Neuron (in vitro differentiated cells): ENCODE results near the gene TALDO1.

Experiments used
- H2AFZ ChIP-seq: one replicate; pipeline ENCODE4 v1.6.1; 2013; ENCODE audit warnings: low read depth, mild to moderate bottlenecking, inconsistent platforms, low read length, moderate library complexity
- H3K27me3 ChIP-seq: one replicate; pipeline ENCODE4 v1.6.1; 2013; ENCODE audit warnings: low read length; ENCODE audit not compliant: insufficient read depth
- H3K36me3 ChIP-seq: one replicate; pipeline ENCODE4 v1.6.1; 2013; ENCODE audit warnings: low read length; ENCODE audit not compliant: insufficient read depth
- H3K4me1 ChIP-seq: one replicate; pipeline ENCODE4 v1.6.1; 2013; ENCODE audit warnings: low read length; ENCODE audit not compliant: insufficient read depth
- H3K4me3 ChIP-seq: 2 replicates; pipeline ENCODE4 v1.5.1; 2013; ENCODE audit warnings: mild to moderate bottlenecking, low read length, moderate library complexity
- H3K9me3 ChIP-seq: one replicate; pipeline ENCODE4 v1.6.1; 2013; ENCODE audit warnings: low read length

Gene TALDO1

DNA sequence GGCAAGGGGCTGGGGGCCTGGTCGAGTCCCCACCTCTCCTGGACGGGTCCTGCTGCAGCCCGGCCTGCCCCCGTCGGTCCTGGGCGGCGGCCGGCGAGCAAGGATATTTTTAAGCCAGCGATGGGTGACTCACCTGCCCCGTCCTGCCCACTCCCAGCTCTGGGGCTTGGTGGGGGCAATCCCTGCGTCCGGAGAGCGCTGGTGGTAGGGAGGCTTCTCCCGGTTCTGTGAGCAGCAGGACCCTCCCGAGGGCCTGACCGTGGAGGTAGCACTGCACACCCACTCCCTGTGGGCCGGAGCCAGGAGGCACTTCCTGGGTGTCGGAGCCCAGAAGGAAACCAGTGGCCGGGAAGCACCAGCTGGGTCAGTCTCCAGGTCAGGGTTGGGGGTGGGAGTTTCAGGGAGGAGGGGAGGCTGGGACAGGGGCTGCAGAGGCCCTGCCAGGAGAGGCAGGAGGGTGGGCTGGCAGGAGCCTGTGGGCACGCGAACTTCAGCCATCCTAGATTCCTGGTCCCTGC is 40.8 kb upstream of the TALDO1 start:
- H3K4me1 ChIP-seq: peaks cover 17% of the 10 kb centered on the region
- no peaks in the 10 kb centered on the region for H3K9me3 ChIP-seq
- no peaks in the 10 kb centered on the region for H3K27me3 ChIP-seq
- peaks cover 10% of the 10 kb centered on the region for H3K36me3 ChIP-seq
- H3K4me3 ChIP-seq: no peak overlapping the region
- no peak overlapping the region for H2AFZ ChIP-seq

DNA sequence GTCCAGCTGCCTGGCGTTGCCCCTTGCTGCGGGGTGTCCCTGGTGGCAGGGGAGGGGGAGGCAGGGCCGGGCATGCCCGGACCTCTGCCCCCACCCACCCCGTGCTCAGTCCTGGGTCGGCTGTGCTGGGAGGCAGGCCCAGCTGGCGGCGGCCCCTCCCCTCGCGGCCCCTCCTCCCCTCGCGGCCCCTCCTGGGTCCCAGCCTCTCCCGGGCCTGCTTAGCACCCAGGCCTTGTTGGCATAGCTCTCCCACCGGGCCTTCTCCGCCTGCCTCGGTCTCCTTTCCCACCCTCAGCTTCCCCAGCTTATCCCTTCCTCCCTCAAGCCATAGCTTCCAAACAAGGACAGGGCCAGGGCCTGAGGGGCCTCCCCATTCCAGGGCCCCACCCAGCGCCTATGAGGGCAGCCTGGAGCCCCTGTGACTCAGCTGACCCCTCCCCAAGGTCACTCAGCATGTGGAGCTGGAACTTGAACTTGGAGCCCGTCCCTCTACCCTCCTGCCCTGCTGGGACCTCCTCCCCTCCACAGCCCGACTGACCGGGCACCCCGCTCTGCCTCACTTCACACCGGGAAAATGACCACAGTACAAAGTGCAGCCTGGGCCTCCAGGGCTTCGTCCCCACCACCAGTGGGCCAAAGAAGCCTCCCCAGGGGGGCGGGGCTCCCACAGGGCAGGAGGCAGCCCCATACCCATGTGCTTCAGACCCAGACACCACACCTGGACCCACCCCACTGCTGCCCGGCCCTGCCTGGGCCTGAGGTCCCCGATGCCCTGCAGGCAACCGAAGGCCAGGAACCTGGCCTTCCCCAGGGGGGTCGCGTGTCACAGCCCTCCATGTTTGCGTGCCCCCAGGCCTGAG is 40.1 kb upstream of the TALDO1 start:
- Histone ChIP-seq H3K27me3 (no peaks in the 10 kb centered on the region), H3K36me3 (peaks cover 4% of the 10 kb centered on the region), H3K9me3 (no peaks in the 10 kb centered on the region), H3K4me3 (no peak overlapping the region), H2AFZ (no peak overlapping the region), H3K4me1 (peaks cover 17% of the 10 kb centered on the region)

DNA sequence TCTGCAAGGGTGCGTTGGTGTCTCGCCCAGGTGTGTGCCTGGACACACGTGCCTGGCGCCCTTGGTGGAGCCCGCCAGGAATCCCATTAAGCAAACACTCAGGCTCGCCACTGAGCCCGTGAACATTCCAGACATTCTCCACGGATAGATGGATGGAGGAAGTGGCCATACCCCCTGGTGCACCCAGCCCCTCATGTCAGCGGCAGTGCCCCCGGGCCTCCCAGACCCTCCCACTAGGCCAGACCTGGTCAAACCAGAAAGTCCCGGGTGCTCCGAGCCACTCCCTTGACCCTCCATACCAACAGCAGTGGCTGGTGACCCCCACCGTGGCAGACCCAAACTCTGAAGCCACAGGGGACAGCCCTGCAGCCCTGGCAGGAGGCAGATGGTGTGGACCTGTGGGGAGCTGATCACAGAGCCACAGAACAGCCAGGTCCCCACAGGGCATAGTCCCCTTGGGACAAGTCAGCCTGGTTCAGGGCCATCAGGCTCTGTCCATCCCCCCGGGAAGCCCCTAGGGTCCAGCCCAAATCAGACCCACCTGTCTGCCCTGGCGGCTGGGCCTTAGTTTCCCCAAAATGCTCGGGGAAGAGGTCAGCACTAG is 39.3 kb upstream of the TALDO1 start:
- no peak overlapping the region for H3K4me3 ChIP-seq
- H3K36me3 ChIP-seq: peaks cover 4% of the 10 kb centered on the region
- H3K9me3 ChIP-seq: no peaks in the 10 kb centered on the region
- no peak overlapping the region for H2AFZ ChIP-seq
- peaks cover 17% of the 10 kb centered on the region for H3K4me1 ChIP-seq
- no peaks in the 10 kb centered on the region for H3K27me3 ChIP-seq

DNA sequence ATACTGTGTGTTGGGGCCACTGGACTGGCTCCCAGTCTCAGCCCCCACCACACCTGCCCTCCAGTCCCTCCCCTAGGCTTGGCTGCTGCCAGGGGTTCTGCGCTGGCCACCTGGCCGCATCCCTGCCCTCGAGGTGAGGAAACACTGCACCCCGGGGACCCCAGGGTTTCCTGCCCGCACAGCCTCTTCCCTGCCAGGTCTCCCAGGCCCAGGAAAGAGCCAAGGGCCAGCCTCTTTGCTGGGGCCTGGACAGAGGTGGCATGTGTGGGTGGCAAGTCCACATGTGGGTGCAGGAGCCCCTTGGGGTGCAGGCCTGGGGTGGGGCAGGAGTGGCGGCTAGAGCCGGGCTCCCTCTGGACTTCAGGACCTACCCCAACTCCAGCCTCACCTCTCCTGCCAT is 38.8 kb upstream of the TALDO1 start:
- peaks cover 17% of the 10 kb centered on the region for H3K4me1 ChIP-seq

DNA sequence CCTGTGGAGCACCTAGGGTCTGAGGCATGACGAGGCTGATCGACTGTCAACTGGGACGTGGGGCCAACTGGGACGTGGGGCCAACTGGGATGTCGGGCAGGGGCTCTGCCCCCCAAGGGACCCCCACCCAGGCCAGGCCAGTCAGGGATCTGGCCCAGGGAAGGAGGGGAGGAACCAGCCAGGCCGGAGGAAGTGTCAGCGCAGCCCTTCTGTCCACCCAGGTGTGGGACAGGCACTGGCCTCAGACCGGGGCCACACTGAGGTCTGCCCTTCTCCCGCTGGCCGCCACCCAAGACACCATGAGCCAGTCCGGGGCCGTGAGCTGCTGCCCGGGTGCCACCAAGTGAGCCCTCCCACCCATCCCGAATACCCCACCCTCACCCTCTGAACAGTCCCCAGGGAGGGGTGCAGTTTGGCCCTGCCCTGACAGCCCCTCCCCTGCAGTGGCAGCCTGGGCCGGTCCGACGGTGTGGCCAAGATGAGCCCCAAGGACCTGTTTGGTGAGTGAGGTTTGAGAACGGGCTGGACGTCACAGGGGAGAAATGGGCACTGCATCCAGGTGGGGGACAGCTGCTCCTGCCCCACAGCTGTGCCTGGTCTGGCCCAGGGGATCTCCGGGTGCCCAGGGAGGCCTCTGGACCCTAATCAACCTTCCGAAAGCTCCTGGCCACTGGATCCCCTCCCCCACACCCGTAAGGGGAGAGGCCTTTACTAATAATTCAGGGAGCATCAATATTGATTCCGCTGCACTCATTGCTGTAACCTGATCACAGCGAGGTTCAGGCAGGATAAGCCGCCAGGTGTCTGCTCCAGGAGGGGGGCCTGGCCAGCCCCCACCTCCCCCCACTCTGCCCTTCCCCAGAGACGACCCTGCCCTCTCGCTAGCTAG is 37.9 kb upstream of the TALDO1 start:
- no peaks in the 10 kb centered on the region for H3K9me3 ChIP-seq
- H3K4me3 ChIP-seq: no peak overlapping the region
- H2AFZ ChIP-seq: no peak overlapping the region
- no peaks in the 10 kb centered on the region for H3K27me3 ChIP-seq
- H3K36me3 ChIP-seq: no peaks in the 10 kb centered on the region
- peaks cover 17% of the 10 kb centered on the region for H3K4me1 ChIP-seq

More for the DNA sequence above, 38.8 kb upstream of the TALDO1 start:
- H3K36me3 ChIP-seq: peaks cover 2% of the 10 kb centered on the region
- H2AFZ ChIP-seq: no peak overlapping the region
- H3K4me3 ChIP-seq: no peak overlapping the region
- no peaks in the 10 kb centered on the region for H3K27me3 ChIP-seq
- H3K9me3 ChIP-seq: no peaks in the 10 kb centered on the region

DNA sequence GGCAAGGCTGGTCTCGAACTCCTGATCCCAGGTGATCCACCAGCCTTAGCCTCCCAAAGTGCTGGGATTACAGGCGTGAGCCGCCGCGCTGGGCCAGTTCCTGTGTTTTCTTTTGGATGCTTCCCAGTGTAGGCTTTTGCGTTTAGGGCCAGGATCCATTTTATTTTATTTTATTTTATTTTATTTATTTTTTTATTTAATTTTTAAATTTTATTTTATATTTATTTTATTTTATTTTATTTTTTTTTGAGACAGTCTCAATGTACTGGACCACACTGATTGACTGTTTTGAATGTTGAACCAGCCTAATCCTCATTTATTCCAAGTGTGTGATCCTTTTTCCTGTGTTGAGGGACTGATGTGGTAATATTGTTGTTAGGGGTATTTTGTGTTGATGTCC is 32.8 kb upstream of the TALDO1 start:
- H3K4me1 ChIP-seq: peaks cover 1% of the 10 kb centered on the region
- no peak overlapping the region for H3K4me3 ChIP-seq
- H3K27me3 ChIP-seq: peaks cover 4% of the 10 kb centered on the region
- H3K9me3 ChIP-seq: no peaks in the 10 kb centered on the region
- H3K36me3 ChIP-seq: no peaks in the 10 kb centered on the region
- no peak overlapping the region for H2AFZ ChIP-seq

DNA sequence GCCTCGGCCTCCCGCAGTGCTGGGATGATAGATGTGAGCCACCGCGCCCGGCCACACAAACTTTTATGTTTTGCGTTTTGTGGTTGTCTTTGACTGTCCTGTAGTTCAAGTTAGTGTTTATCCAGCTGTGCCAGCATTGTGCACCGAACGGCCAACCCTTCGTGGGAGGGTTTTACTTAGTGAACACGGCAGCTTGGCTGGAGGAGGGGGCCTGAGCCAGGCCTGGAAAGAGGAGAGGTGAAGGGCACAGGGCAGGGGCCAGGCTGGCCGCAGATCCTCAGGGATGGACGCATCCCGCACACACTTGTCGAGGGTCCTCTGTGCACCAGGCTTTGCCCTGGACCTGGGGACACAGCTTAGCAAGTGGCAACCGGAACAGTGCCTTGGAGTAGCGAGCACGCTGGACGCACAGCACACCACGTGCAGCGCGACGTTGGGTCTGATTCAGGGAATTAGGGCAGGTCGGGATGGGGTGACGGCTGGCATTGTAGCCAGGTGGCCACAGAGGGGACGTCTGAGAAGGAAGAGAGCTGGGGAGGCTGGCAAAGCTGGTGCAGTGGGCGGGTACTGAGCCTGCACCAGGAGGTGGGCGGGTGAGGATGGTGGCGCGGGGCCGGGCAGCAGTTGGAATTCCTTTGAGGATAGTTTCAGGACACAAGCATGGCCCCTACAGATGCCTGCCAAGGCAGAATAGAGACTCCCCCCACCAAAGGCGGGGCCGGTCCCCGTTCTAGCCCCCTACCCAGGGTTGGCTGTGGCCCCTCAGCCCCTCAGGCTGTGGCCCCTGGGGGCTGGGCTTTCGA is 27.8 kb upstream of the TALDO1 start:
- H2AFZ ChIP-seq: no peak overlapping the region
- no peaks in the 10 kb centered on the region for H3K9me3 ChIP-seq
- no peak overlapping the region for H3K4me3 ChIP-seq
- no peaks in the 10 kb centered on the region for H3K4me1 ChIP-seq
- no peaks in the 10 kb centered on the region for H3K36me3 ChIP-seq
- peaks cover 41% of the 10 kb centered on the region for H3K27me3 ChIP-seq

DNA sequence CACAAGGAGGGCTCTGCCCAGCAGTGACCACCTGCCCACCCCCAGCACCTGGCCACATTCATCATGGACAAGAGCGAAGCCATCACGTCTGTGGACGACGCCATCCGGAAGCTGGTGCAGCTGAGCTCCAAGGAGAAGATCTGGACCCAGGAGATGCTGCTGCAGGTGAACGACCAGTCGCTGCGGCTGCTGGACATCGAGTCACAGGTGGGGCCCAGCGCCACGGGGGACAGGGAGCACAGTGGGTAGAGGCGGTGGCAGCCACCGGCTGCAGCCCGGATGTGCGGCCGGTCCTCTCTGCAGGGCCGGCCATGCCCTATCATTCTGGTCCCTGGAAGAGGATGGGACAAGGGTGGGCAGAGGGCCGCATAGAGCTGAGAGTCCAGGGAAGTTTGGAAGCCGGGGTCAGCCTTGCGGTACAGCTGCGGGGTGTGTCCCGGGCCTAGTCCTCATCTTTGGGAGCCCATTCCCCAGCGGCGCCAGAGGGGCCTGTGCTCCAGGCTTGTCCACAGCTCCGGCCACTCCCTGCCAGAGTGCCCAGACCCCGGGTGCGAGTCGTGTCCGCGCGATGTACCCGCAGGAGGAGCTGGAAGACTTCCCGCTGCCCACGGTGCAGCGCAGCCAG is 27.1 kb upstream of the TALDO1 start:
- no peaks in the 10 kb centered on the region for H3K36me3 ChIP-seq
- peaks cover 48% of the 10 kb centered on the region for H3K27me3 ChIP-seq
- H2AFZ ChIP-seq: no peak overlapping the region
- no peaks in the 10 kb centered on the region for H3K9me3 ChIP-seq
- no peak overlapping the region for H3K4me3 ChIP-seq
- H3K4me1 ChIP-seq: no peaks in the 10 kb centered on the region

DNA sequence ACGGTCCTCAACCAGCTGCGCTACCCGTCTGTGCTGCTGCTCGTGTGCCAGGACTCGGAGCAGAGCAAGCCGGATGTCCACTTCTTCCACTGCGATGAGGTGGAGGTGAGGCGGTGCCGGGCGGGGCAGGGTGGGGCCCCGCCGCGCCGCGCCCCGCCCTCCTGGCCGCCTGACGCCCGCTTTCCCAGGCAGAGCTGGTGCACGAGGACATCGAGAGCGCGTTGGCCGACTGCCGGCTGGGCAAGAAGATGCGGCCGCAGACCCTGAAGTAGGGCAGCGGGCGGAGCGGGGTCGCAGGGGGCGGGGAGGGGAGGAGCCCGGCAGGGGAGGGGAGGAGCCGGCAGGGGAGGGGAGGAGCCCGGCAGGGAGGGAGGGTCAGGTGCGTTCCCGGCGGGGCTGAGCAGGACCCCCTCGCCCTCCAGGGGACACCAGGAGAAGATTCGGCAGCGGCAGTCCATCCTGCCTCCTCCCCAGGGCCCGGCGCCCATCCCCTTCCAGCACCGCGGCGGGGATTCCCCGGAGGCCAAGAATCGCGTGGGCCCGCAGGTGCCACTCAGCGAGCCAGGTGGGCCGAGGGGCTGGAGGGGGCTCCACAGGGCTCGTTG is 26.5 kb upstream of the TALDO1 start:
- Histone ChIP-seq H3K4me3 (no peak overlapping the region), H3K27me3 (peaks cover 54% of the 10 kb centered on the region), H3K36me3 (no peaks in the 10 kb centered on the region), H3K4me1 (no peaks in the 10 kb centered on the region), H3K9me3 (no peaks in the 10 kb centered on the region), H2AFZ (no peak overlapping the region)

DNA sequence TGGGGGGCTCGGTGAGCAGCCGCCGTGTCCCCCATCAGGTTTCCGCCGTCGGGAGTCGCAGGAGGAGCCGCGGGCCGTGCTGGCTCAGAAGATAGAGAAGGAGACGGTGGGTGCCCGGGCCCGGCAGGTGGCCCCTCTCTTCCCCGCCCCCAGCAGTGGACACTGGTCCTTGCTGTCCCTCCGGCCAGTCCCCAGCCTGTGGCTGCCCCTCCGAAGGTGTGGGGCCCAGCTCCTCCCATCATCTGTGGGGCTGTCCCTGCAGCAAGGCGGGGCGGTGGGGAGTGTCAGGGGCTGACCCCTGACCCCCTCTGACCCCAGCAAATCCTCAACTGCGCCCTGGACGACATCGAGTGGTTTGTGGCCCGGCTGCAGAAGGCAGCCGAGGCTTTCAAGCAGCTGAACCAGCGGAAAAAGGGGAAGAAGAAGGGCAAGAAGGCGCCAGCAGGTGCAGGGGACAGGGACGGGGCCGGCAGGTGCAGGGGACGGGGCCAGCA is 26.0 kb upstream of the TALDO1 start:
- no peaks in the 10 kb centered on the region for H3K9me3 ChIP-seq
- H3K4me1 ChIP-seq: no peaks in the 10 kb centered on the region
- peaks cover 56% of the 10 kb centered on the region for H3K27me3 ChIP-seq

DNA sequence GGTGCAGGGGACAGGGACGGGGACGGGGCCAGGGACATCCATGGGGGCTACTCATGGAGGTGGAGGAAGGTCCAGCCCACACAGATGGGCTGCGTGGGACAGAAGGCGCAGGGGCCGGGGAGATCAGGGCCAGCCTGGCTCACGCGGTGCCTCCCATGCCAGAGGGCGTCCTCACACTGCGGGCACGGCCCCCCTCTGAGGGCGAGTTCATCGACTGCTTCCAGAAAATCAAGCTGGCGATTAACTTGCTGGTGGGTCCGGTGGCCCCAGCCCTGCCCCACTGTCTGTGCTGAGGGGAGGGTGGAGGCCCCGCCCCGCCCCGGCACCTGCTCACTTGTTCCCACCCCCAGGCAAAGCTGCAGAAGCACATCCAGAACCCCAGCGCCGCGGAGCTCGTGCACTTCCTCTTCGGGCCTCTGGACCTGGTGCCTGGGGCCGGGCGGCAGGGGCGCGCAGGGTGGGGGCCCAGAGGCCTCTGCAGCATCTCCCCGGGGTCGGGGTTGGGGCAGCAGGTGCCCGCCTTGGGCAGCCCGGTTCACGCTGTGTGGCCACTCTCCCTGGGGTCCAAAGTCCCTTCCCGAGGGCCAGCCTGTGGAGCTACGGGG is 25.4 kb upstream of the TALDO1 start:
- Histone ChIP-seq H2AFZ (no peak overlapping the region), H3K36me3 (no peaks in the 10 kb centered on the region), H3K9me3 (no peaks in the 10 kb centered on the region), H3K27me3 (peaks cover 62% of the 10 kb centered on the region), H3K4me1 (no peaks in the 10 kb centered on the region), H3K4me3 (no peak overlapping the region)

More for the DNA sequence above, 26.0 kb upstream of the TALDO1 start:
- Histone ChIP-seq H3K4me3 (no peak overlapping the region), H3K36me3 (no peaks in the 10 kb centered on the region), H2AFZ (no peak overlapping the region)
